HepG2 (cell line): Measurements from ENCODE around the gene MEMO1.
"Not testable (repeated sequence)": the region's sequence is repeated elsewhere in the genome, so short reads cannot be mapped to it uniquely, and the experiment has no call there.

Experiments
- EZH2 ChIP-seq: conservative IDR thresholded peaks from 2 replicates; pipeline ENCODE4 v1.6.1; 2012; ENCODE audit warnings: mild to moderate bottlenecking, low read depth, low read length, moderate library complexity
- HOXD1 ChIP-seq: sonication (generic); formaldehyde crosslinking; IDR thresholded peaks from 2 replicates; pipeline ENCODE4 v1.5.0; 2020; ENCODE audit warnings: missing genetic modification reagents
- SUZ12 ChIP-seq: fragments of 150-350 bp; IDR thresholded peaks from 2 replicates; pipeline ENCODE4 v1.6.1; 2014; ENCODE audit warnings: low read depth, low read length
- ZNF382 ChIP-seq: sonication (generic); formaldehyde crosslinking; IDR thresholded peaks from 2 replicates; pipeline ENCODE4 v1.5.0; 2020; ENCODE audit warnings: missing genetic modification reagents, mild to moderate bottlenecking, borderline replicate concordance
- TF ChIP-seq, protein P1 (sequence below): IDR thresholded peaks from 2 replicates; pipeline ENCODE4 v1.6.1; 2016; ENCODE audit warnings: control low read depth

DNA sequence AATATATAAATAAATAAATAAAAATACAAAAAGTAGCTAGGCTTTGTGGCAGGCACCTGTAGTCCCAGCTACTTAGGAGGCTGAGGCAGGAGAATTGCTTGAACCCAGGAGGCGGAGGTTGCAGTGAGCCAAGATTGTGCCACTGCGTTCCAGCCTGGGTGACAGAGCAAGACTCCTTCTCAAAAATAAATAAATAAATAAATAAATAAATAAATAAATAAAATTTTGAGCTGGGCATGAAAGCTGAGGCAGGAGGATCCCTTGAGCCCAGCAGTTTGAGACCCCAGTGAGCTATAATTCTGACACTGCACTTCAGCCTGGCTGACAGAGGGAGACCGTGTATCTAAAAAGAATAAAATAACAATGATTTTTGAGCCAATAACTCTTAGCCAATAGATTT lies 43.8 kb upstream of the MEMO1 start:
- not testable (repeated sequence) for TF ChIP-seq SUZ12; ZNF382 (CRISPR knock-in tag); EZH2; HOXD1 (CRISPR knock-in tag)
- TF ChIP-seq, protein P1, sequence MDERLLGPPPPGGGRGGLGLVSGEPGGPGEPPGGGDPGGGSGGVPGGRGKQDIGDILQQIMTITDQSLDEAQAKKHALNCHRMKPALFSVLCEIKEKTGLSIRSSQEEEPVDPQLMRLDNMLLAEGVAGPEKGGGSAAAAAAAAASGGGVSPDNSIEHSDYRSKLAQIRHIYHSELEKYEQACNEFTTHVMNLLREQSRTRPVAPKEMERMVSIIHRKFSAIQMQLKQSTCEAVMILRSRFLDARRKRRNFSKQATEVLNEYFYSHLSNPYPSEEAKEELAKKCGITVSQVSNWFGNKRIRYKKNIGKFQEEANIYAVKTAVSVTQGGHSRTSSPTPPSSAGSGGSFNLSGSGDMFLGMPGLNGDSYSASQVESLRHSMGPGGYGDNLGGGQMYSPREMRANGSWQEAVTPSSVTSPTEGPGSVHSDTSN = not testable (repeated sequence)
